ENCODE results near the gene PLD6.

- TF ChIP-seq POLR2A (IDR thresholded peaks at IDR 0.05): no peak
- TF ChIP-seq, protein P1, sequence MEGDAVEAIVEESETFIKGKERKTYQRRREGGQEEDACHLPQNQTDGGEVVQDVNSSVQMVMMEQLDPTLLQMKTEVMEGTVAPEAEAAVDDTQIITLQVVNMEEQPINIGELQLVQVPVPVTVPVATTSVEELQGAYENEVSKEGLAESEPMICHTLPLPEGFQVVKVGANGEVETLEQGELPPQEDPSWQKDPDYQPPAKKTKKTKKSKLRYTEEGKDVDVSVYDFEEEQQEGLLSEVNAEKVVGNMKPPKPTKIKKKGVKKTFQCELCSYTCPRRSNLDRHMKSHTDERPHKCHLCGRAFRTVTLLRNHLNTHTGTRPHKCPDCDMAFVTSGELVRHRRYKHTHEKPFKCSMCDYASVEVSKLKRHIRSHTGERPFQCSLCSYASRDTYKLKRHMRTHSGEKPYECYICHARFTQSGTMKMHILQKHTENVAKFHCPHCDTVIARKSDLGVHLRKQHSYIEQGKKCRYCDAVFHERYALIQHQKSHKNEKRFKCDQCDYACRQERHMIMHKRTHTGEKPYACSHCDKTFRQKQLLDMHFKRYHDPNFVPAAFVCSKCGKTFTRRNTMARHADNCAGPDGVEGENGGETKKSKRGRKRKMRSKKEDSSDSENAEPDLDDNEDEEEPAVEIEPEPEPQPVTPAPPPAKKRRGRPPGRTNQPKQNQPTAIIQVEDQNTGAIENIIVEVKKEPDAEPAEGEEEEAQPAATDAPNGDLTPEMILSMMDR (IDR thresholded peaks at IDR 0.05): no peak
Measured at GRCh38 chr17:17188586-17188985, 17.5 kb downstream of the PLD6 start.

All from prostate gland (tissue), 2 donors.